Measurements from ENCODE around the gene LRRC4C.

DNA sequence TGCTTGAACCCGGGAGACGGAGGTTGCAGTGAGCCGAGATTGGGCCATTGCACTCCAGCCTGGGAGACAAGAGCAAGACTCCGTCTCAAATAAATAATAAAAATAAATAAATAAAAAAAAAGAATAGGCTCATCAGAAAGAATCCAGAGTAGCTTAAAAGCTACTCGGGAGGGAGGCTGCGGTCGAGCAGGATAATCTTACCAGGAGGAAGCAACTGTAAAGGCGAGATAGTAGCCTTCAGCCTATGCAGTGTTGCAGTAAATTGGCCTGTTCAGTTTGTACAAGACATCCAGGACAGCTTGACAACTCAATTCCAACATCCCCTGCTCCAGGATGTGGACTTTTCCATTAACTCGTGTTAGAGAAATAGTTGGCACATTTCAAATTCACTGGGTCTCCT lies 1164.7 kb downstream of the LRRC4C start:
- no peak for TF ChIP-seq TAF1 (IDR thresholded peaks at IDR 0.05; ENCODE audit: borderline replicate concordance, low read depth, low read length)
- no peak for TF ChIP-seq POLR2A (IDR thresholded peaks at IDR 0.05; ENCODE audit: low read depth, low read length)

All from GM12892 (cell line).